ENCODE data around the gene LMBR1L.

- TF ChIP-seq ARNT (IDR thresholded peaks at IDR 0.05) (no peak), FOXM1 (IDR thresholded peaks at IDR 0.05; ENCODE audit: borderline replicate concordance) (no peak), FOXA1 (IDR thresholded peaks at IDR 0.05) (no peak), SP1 (IDR thresholded peaks at IDR 0.05) (no peak), FOXK2 (IDR thresholded peaks at IDR 0.05) (no peak), LEF1 (IDR thresholded peaks at IDR 0.05; ENCODE audit: borderline replicate concordance) (no peak), SUZ12 (IDR thresholded peaks at IDR 0.05) (no peak), ELF4 (IDR thresholded peaks at IDR 0.05) (no peak), NFRKB (IDR thresholded peaks at IDR 0.05) (no peak), CTBP1 (IDR thresholded peaks at IDR 0.05; ENCODE audit: borderline replicate concordance) (no peak)
These were observed 61.0 kb downstream of the LMBR1L start for GRCh38 chr12:49049566-49050224.

Data from HEK293T (cell line).